Cerebellar nuclear complex (tissue), 1 donor: ENCODE measurements around the gene TEX30.

Experiments used
- DNase-seq, 2 experiments: peaks; one replicate each; lab custom pipeline; 2025; lab: John Stamatoyannopoulos, UW

The TEX30 gene

GRCh38 chr13:102779436-102780159 is 6.0 kb upstream of the TEX30 start:
- no peak for DNase-seq

GRCh38 chr13:102777736-102778135 is 4.2 kb upstream of the TEX30 start:
- no peak for DNase-seq

GRCh38 chr13:102776271-102776670 is 2.7 kb upstream of the TEX30 start:
- no peak for DNase-seq

GRCh38 chr13:102774591-102775520 is 1.3 kb upstream of the TEX30 start:
- DNase-seq: no peak

- no peak for DNase-seq
Measured at GRCh38 chr13:102774214-102774568, 605 bp upstream of the TEX30 start.

- DNase-seq: no peak
Measured at GRCh38 chr13:102772042-102772425, 1.6 kb downstream of the TEX30 start.

- DNase-seq: no peak
Measured at GRCh38 chr13:102771298-102772041, 2.1 kb downstream of the TEX30 start.

- no peak for DNase-seq
Measured at GRCh38 chr13:102770435-102770834, 3.2 kb downstream of the TEX30 start.

GRCh38 chr13:102769679-102770078 is 3.9 kb downstream of the TEX30 start:
- no peak for DNase-seq

- no peak for DNase-seq
Measured at GRCh38 chr13:102768909-102769308, 4.7 kb downstream of the TEX30 start.

- DNase-seq: no peak
Measured at GRCh38 chr13:102763741-102764140, 9.8 kb downstream of the TEX30 start.

- DNase-seq: no peak
Measured at GRCh38 chr13:102761071-102761470, 12.5 kb downstream of the TEX30 start.

GRCh38 chr13:102758842-102759241 is 14.7 kb downstream of the TEX30 start:
- DNase-seq: no peak

- no peak for DNase-seq
Measured at GRCh38 chr13:102757006-102757405, 16.6 kb downstream of the TEX30 start.

GRCh38 chr13:102751886-102752285 is 21.7 kb downstream of the TEX30 start:
- DNase-seq: no peak

- no peak for DNase-seq
Measured at GRCh38 chr13:102742506-102742905, 31.1 kb downstream of the TEX30 start.

- DNase-seq: no peak
Measured at GRCh38 chr13:102742101-102742500, 31.5 kb downstream of the TEX30 start.

GRCh38 chr13:102729560-102730270 is 43.9 kb downstream of the TEX30 start:
- DNase-seq: no peak

- DNase-seq: no peak
Measured at GRCh38 chr13:102726430-102726829, 47.2 kb downstream of the TEX30 start.

GRCh38 chr13:102724923-102725322 is 48.7 kb downstream of the TEX30 start:
- DNase-seq: no peak

- no peak for DNase-seq
Measured at GRCh38 chr13:102721800-102722231, 51.8 kb downstream of the TEX30 start.

- DNase-seq: no peak
Measured at GRCh38 chr13:102718746-102719145, 54.8 kb downstream of the TEX30 start.
